ENCODE measurements around the gene GLO1.

- TF ChIP-seq REST (IDR thresholded peaks at IDR 0.05; ENCODE audit: unreplicated experiment) = no peak
- TF ChIP-seq CREB1 (CRISPR knock-in tag; IDR thresholded peaks at IDR 0.05; ENCODE audit: low read depth) = no peak
- no peak for TF ChIP-seq CTCF (conservative IDR thresholded peaks at IDR 0.05; ENCODE audit: low read depth in 2 of 2)
- no peak for TF ChIP-seq POLR2AphosphoS5 (IDR thresholded peaks at IDR 0.05; ENCODE audit: low read depth)
Observed at GRCh38 chr6:38722038-38722437, 19.1 kb upstream of the GLO1 start.

Data from GM23338 (cell line).